ENCODE data around the gene ATG14.
"Not testable (repeated sequence)": the region's sequence is repeated elsewhere in the genome, so short reads cannot be mapped to it uniquely, and the experiment has no call there.

The ATG14 gene

GRCh38 chr14:55411426-55412389 lies at the start of gene ATG14:
ATG14 (minus strand) TSS chr14:55411830; CDS start chr14:55411822, 8 bp downstream.
- peak within 1 kb of the TSS; percentile 98 for H3K4me3 ChIP-seq (ENCODE audit: low read length)
- H3K36me3 ChIP-seq (ENCODE audit: insufficient read depth, low read length) = no peaks in the 10 kb centered on the region
- no peaks in the 10 kb centered on the region for H3K9me3 ChIP-seq (ENCODE audit: low read length)
- no peaks in the 10 kb centered on the region for H3K27me3 ChIP-seq (ENCODE audit: insufficient read depth, low read length)
- peaks cover 22% of the 10 kb centered on the region for H3K4me1 ChIP-seq (ENCODE audit: insufficient read depth, low read length)
- peak within 1 kb of the TSS; percentile 100 for H2AFZ ChIP-seq (ENCODE audit: low read depth, low read length)

- Histone ChIP-seq H2AFZ (ENCODE audit: low read depth, low read length) (no peak overlapping the region), H3K36me3 (ENCODE audit: insufficient read depth, low read length) (no peaks in the 10 kb centered on the region), H3K4me1 (ENCODE audit: insufficient read depth, low read length) (peaks cover 10% of the 10 kb centered on the region), H3K27me3 (ENCODE audit: insufficient read depth, low read length) (no peaks in the 10 kb centered on the region), H3K9me3 (ENCODE audit: low read length) (peaks cover 2% of the 10 kb centered on the region), H3K4me3 (ENCODE audit: low read length) (no peak overlapping the region)
Observed at GRCh38 chr14:55458800-55459515, 47.3 kb upstream of the ATG14 start.

- Histone ChIP-seq H3K4me1 (ENCODE audit: insufficient read depth, low read length) (peaks cover 12% of the 10 kb centered on the region), H3K27me3 (ENCODE audit: insufficient read depth, low read length) (no peaks in the 10 kb centered on the region), H3K9me3 (ENCODE audit: low read length) (peaks cover 2% of the 10 kb centered on the region), H2AFZ (ENCODE audit: low read depth, low read length) (no peak overlapping the region), H3K36me3 (ENCODE audit: insufficient read depth, low read length) (no peaks in the 10 kb centered on the region), H3K4me3 (ENCODE audit: low read length) (no peak overlapping the region)
Observed at GRCh38 chr14:55457496-55457895, 45.9 kb upstream of the ATG14 start.

- H2AFZ ChIP-seq (ENCODE audit: low read depth, low read length); H3K27me3 ChIP-seq (ENCODE audit: insufficient read depth, low read length); H3K4me3 ChIP-seq (ENCODE audit: low read length); H3K36me3 ChIP-seq (ENCODE audit: insufficient read depth, low read length); H3K9me3 ChIP-seq (ENCODE audit: low read length): not testable (repeated sequence)
- peaks cover 12% of the 10 kb centered on the region for H3K4me1 ChIP-seq (ENCODE audit: insufficient read depth, low read length)
Observed at GRCh38 chr14:55456411-55456810, 44.8 kb upstream of the ATG14 start.

- H3K36me3 ChIP-seq (ENCODE audit: insufficient read depth, low read length) = no peaks in the 10 kb centered on the region
- peak overlapping the region; percentile 85 for H2AFZ ChIP-seq (ENCODE audit: low read depth, low read length)
- peak overlapping the region; percentile 18 for H3K4me3 ChIP-seq (ENCODE audit: low read length)
- no peaks in the 10 kb centered on the region for H3K27me3 ChIP-seq (ENCODE audit: insufficient read depth, low read length)
- peaks cover 2% of the 10 kb centered on the region for H3K9me3 ChIP-seq (ENCODE audit: low read length)
- H3K4me1 ChIP-seq (ENCODE audit: insufficient read depth, low read length) = peaks cover 12% of the 10 kb centered on the region
Observed at GRCh38 chr14:55454264-55455002, 42.8 kb upstream of the ATG14 start.

- Histone ChIP-seq H3K4me1 (ENCODE audit: insufficient read depth, low read length) (peaks cover 13% of the 10 kb centered on the region), H3K27me3 (ENCODE audit: insufficient read depth, low read length) (no peaks in the 10 kb centered on the region), H3K9me3 (ENCODE audit: low read length) (no peaks in the 10 kb centered on the region), H2AFZ (ENCODE audit: low read depth, low read length) (no peak overlapping the region), H3K36me3 (ENCODE audit: insufficient read depth, low read length) (no peaks in the 10 kb centered on the region), H3K4me3 (ENCODE audit: low read length) (no peak overlapping the region)
Observed at GRCh38 chr14:55451950-55452349, 40.3 kb upstream of the ATG14 start.

GRCh38 chr14:55451398-55451797 lies 39.8 kb upstream of the ATG14 start:
- no peak overlapping the region for H3K4me3 ChIP-seq (ENCODE audit: low read length)
- H3K27me3 ChIP-seq (ENCODE audit: insufficient read depth, low read length) = no peaks in the 10 kb centered on the region
- H3K9me3 ChIP-seq (ENCODE audit: low read length) = no peaks in the 10 kb centered on the region
- H3K4me1 ChIP-seq (ENCODE audit: insufficient read depth, low read length) = peaks cover 14% of the 10 kb centered on the region
- H2AFZ ChIP-seq (ENCODE audit: low read depth, low read length) = no peak overlapping the region
- no peaks in the 10 kb centered on the region for H3K36me3 ChIP-seq (ENCODE audit: insufficient read depth, low read length)

GRCh38 chr14:55450987-55451386 lies 39.4 kb upstream of the ATG14 start:
- H3K27me3 ChIP-seq (ENCODE audit: insufficient read depth, low read length) = no peaks in the 10 kb centered on the region
- peaks cover 14% of the 10 kb centered on the region for H3K4me1 ChIP-seq (ENCODE audit: insufficient read depth, low read length)
- no peaks in the 10 kb centered on the region for H3K9me3 ChIP-seq (ENCODE audit: low read length)
- H3K4me3 ChIP-seq (ENCODE audit: low read length) = no peak overlapping the region
- H3K36me3 ChIP-seq (ENCODE audit: insufficient read depth, low read length) = no peaks in the 10 kb centered on the region
- no peak overlapping the region for H2AFZ ChIP-seq (ENCODE audit: low read depth, low read length)

- Histone ChIP-seq H3K36me3 (ENCODE audit: insufficient read depth, low read length) (no peaks in the 10 kb centered on the region), H2AFZ (ENCODE audit: low read depth, low read length) (no peak overlapping the region), H3K4me3 (ENCODE audit: low read length) (no peak overlapping the region), H3K4me1 (ENCODE audit: insufficient read depth, low read length) (peaks cover 14% of the 10 kb centered on the region), H3K9me3 (ENCODE audit: low read length) (no peaks in the 10 kb centered on the region), H3K27me3 (ENCODE audit: insufficient read depth, low read length) (no peaks in the 10 kb centered on the region)
Observed at GRCh38 chr14:55450539-55450938, 38.9 kb upstream of the ATG14 start.

- Histone ChIP-seq H3K36me3 (ENCODE audit: insufficient read depth, low read length) (no peaks in the 10 kb centered on the region), H3K4me3 (ENCODE audit: low read length) (no peak overlapping the region), H3K4me1 (ENCODE audit: insufficient read depth, low read length) (peaks cover 14% of the 10 kb centered on the region), H3K9me3 (ENCODE audit: low read length) (no peaks in the 10 kb centered on the region), H3K27me3 (ENCODE audit: insufficient read depth, low read length) (no peaks in the 10 kb centered on the region), H2AFZ (ENCODE audit: low read depth, low read length) (no peak overlapping the region)
Observed at GRCh38 chr14:55450124-55450523, 38.5 kb upstream of the ATG14 start.

- H3K36me3 ChIP-seq (ENCODE audit: insufficient read depth, low read length) = no peaks in the 10 kb centered on the region
- H2AFZ ChIP-seq (ENCODE audit: low read depth, low read length) = no peak overlapping the region
- no peaks in the 10 kb centered on the region for H3K27me3 ChIP-seq (ENCODE audit: insufficient read depth, low read length)
- H3K4me1 ChIP-seq (ENCODE audit: insufficient read depth, low read length) = peaks cover 6% of the 10 kb centered on the region
- no peaks in the 10 kb centered on the region for H3K9me3 ChIP-seq (ENCODE audit: low read length)
- no peak overlapping the region for H3K4me3 ChIP-seq (ENCODE audit: low read length)
Observed at GRCh38 chr14:55449116-55449515, 37.5 kb upstream of the ATG14 start.

- Histone ChIP-seq H3K4me3 (ENCODE audit: low read length) (no peak overlapping the region), H3K4me1 (ENCODE audit: insufficient read depth, low read length) (peaks cover 2% of the 10 kb centered on the region), H3K36me3 (ENCODE audit: insufficient read depth, low read length) (no peaks in the 10 kb centered on the region), H3K9me3 (ENCODE audit: low read length) (no peaks in the 10 kb centered on the region), H3K27me3 (ENCODE audit: insufficient read depth, low read length) (no peaks in the 10 kb centered on the region), H2AFZ (ENCODE audit: low read depth, low read length) (no peak overlapping the region)
Observed at GRCh38 chr14:55448141-55448614, 36.5 kb upstream of the ATG14 start.

- Histone ChIP-seq H3K4me3 (ENCODE audit: low read length) (no peak overlapping the region), H3K9me3 (ENCODE audit: low read length) (no peaks in the 10 kb centered on the region), H3K4me1 (ENCODE audit: insufficient read depth, low read length) (peaks cover 2% of the 10 kb centered on the region), H3K27me3 (ENCODE audit: insufficient read depth, low read length) (no peaks in the 10 kb centered on the region), H2AFZ (ENCODE audit: low read depth, low read length) (no peak overlapping the region), H3K36me3 (ENCODE audit: insufficient read depth, low read length) (no peaks in the 10 kb centered on the region)
Observed at GRCh38 chr14:55446833-55447232, 35.2 kb upstream of the ATG14 start.
